CD4-positive, alpha-beta memory T cell (primary cell): ENCODE measurements around the gene ICE1. TPM values are rescaled to one million over a fixed set of nuclear protein-coding genes. Genes with fewer than 3 reads are reported as not detected.
"Not testable (repeated sequence)": the region's sequence is repeated elsewhere in the genome, so short reads cannot be mapped to it uniquely, and the experiment has no call there.

Experiments used
- CTCF ChIA-PET: fragments of 350-600 bp; sonication (Branson Sonifier 250); formaldehyde crosslinking; loops from one replicate; lab custom pipeline; 2021; ENCODE audit warnings: inconsistent platforms; ENCODE audit not compliant: partially characterized antibody; lab: Charles Lee
- POLR2A ChIA-PET: fragments of 350-600 bp; sonication (Branson Sonifier 250); formaldehyde crosslinking; loops from one replicate; lab custom pipeline; 2021; ENCODE audit not compliant: partially characterized antibody; lab: Charles Lee
- DNase-seq, 5 donors: peaks; one replicate each; pipeline versions ENCODE4 v3.0.0 to v3.0.0-alpha.2; 2020 to 2022; ENCODE audit warnings: mixed read lengths in 1 of 5
- H3K27ac ChIP-seq: one replicate; pipeline ENCODE4 v1.7.0; 2013; ENCODE audit warnings: low read depth, low read length
- H3K27me3 ChIP-seq: 2 replicates; pipeline ENCODE4 v1.7.0; 2013; ENCODE audit warnings: mild to moderate bottlenecking, low read length, moderate library complexity; ENCODE audit not compliant: insufficient read depth
- H3K36me3 ChIP-seq: 2 replicates; pipeline ENCODE4 v1.7.0; 2013; ENCODE audit warnings: mild to moderate bottlenecking, low read length, moderate library complexity; ENCODE audit not compliant: insufficient read depth
- H3K4me1 ChIP-seq: 2 replicates; pipeline ENCODE4 v1.7.0; 2013; ENCODE audit warnings: mild to moderate bottlenecking, low read length, moderate library complexity; ENCODE audit not compliant: insufficient read depth
- H3K4me3 ChIP-seq, 2 donors: one replicate each; pipeline ENCODE4 v1.7.0; 2013; ENCODE audit warnings: low read length in 2 of 2, mild to moderate bottlenecking in 1 of 2
- H3K9me3 ChIP-seq, 2 donors: one replicate each; pipeline ENCODE4 v1.7.0; 2013; ENCODE audit warnings: low read length in 2 of 2, control low read depth in 1 of 2; ENCODE audit not compliant: control insufficient read depth in 1 of 2
- H3K27ac Mint-ChIP-seq, 7 donors: one replicate each; pipeline ENCODE4 v1.8.0; 2020 to 2021; ENCODE audit warnings: mixed read lengths in 7 of 7, mild to moderate bottlenecking in 6 of 7, inconsistent platforms in 3 of 7, moderate library complexity in 3 of 7
- H3K27me3 Mint-ChIP-seq, 2 donors: one replicate each; pipeline ENCODE4 v1.8.0; 2020 to 2021; ENCODE audit warnings: mixed read lengths in 2 of 2
- H3K36me3 Mint-ChIP-seq, 2 donors: one replicate each; pipeline ENCODE4 v1.8.0; 2020 to 2021; ENCODE audit warnings: mixed read lengths in 2 of 2, inconsistent platforms in 1 of 2, mild to moderate bottlenecking in 1 of 2
- H3K4me1 Mint-ChIP-seq, 4 donors: one replicate each; pipeline ENCODE4 v1.8.0; 2020 to 2021; ENCODE audit warnings: mixed read lengths in 4 of 4, mild to moderate bottlenecking in 1 of 4
- H3K4me3 Mint-ChIP-seq, 8 donors: one replicate each; pipeline ENCODE4 v1.8.0; 2020 to 2021; ENCODE audit warnings: mixed read lengths in 8 of 8, mild to moderate bottlenecking in 7 of 8, moderate library complexity in 6 of 8, inconsistent platforms in 3 of 8
- H3K9me3 Mint-ChIP-seq, 8 donors: one replicate each; pipeline ENCODE4 v1.8.0; 2020 to 2021; ENCODE audit warnings: mixed read lengths in 8 of 8, mild to moderate bottlenecking in 5 of 8, inconsistent platforms in 3 of 8, moderate library complexity in 1 of 8
- intact Hi-C: fragments of 100-400 bp; cut with micrococcal nuclease; formaldehyde crosslinking; loops from one replicate; pipeline ENCODE4 v1.15.1; 2023
- polyA plus RNA-seq, 2 donors: library from polyadenylated mRNA; unstranded; fragments of 300-500 nt; fragmentation: Illumina TruSeq; gene quantifications; one replicate each; pipeline ENCODE4 v1.2.3, GENCODE V29; 2021
- total RNA-seq, 2 experiments: library from RNA; stranded (reverse); gene quantifications; one replicate each; pipeline ENCODE4 v1.2.3, GENCODE V29; 2021

The ICE1 gene
- total and polyA plus RNA-seq, 4 experiments from 2014 or later, result 8.9 to 52.1 (median 36.4) TPM

GRCh38 chr5:5483880-5484598 is 61.6 kb downstream of the ICE1 start:
- Histone ChIP-seq H3K4me1 (peaks cover 12% of the 10 kb centered on the region), H3K27ac (no peak overlapping the region), H3K36me3 (peaks cover 5% of the 10 kb centered on the region), H3K9me3 (no peaks in the 10 kb centered on the region), H3K27me3 (no peaks in the 10 kb centered on the region), H3K4me3 (no peak overlapping the region)
- DNase-seq, result no peak
- CTCF ChIA-PET, result interaction anchor here (0.8 to 2.0 kb wide), 2 partner anchors 13 to 21 kb away, joined by 3 to 7 read pairs; no protein-coding TSS in a partner anchor
- intact Hi-C loops, result no loop called here
- Mint-ChIP-seq H3K36me3 (peaks cover 14 to 50% of the 10 kb centered on the region in 2 donors), H3K9me3 (no peaks in the 10 kb centered on the region), H3K4me1 (peaks cover 18 to 27% (median 22%) of the 10 kb centered on the region in 4 donors), H3K27me3 (no peaks in the 10 kb centered on the region), H3K27ac (peak overlapping the region in 5 of 7 donors; percentile 15 to 78 (median 57)), H3K4me3 (no peak overlapping the region)
- POLR2A ChIA-PET, result no interaction called here

- H3K27me3 Mint-ChIP-seq, result no peaks in the 10 kb centered on the region
- peaks cover 9 to 56% of the 10 kb centered on the region in 2 donors for H3K36me3 Mint-ChIP-seq
- H3K4me3 Mint-ChIP-seq, result no peak overlapping the region
- Histone ChIP-seq H3K27ac (no peak overlapping the region), H3K4me1 (peaks cover 5% of the 10 kb centered on the region), H3K36me3 (peaks cover 14% of the 10 kb centered on the region), H3K4me3 (no peak overlapping the region), H3K9me3 (no peaks in the 10 kb centered on the region), H3K27me3 (no peaks in the 10 kb centered on the region)
- peaks cover 5 to 7% (median 6%) of the 10 kb centered on the region in 4 donors for H3K4me1 Mint-ChIP-seq
- ChIA-PET POLR2A (no interaction called here), CTCF (no interaction called here)
- peak overlapping the region in 2 of 7 donors; percentile 13 to 35 for H3K27ac Mint-ChIP-seq
- DNase-seq, result no peak
- intact Hi-C loops, result no loop called here
- H3K9me3 Mint-ChIP-seq, result no peaks in the 10 kb centered on the region
Measured at GRCh38 chr5:5486122-5486521, 63.6 kb downstream of the ICE1 start.

- Mint-ChIP-seq H3K4me1 (peaks cover 6 to 10% (median 9%) of the 10 kb centered on the region in 4 donors), H3K9me3 (no peaks in the 10 kb centered on the region), H3K36me3 (peaks cover 9 to 54% of the 10 kb centered on the region in 2 donors), H3K27ac (peak overlapping the region in 2 of 7 donors; percentile 13 to 24), H3K27me3 (no peaks in the 10 kb centered on the region), H3K4me3 (no peak overlapping the region)
- no peak overlapping the region for H3K27ac ChIP-seq
- H3K27me3 ChIP-seq, result no peaks in the 10 kb centered on the region
- DNase-seq, result no peak
- H3K4me3 ChIP-seq, result no peak overlapping the region
- no peaks in the 10 kb centered on the region for H3K9me3 ChIP-seq
- H3K36me3 ChIP-seq, result peaks cover 14% of the 10 kb centered on the region
- ChIA-PET POLR2A (no interaction called here), CTCF (interaction anchor here (0.6 to 1.6 kb wide), 3 partner anchors 12 to 1064 kb away, joined by 3 to 4 read pairs (median 4); partner anchors contain the start of gene ICE1)
- H3K4me1 ChIP-seq, result peaks cover 5% of the 10 kb centered on the region
- intact Hi-C loops, result no loop called here
Measured at GRCh38 chr5:5487585-5488360, 65.3 kb downstream of the ICE1 start.

GRCh38 chr5:5490774-5491347 is 68.4 kb downstream of the ICE1 start:
- Mint-ChIP-seq H3K36me3 (peaks cover 9 to 40% of the 10 kb centered on the region in 2 donors), H3K27me3 (peaks cover 0 to 1% of the 10 kb centered on the region in 2 donors), H3K4me3 (no peak overlapping the region), H3K9me3 (no peaks in the 10 kb centered on the region), H3K27ac (peak overlapping the region in 1 of 7 donors; percentile 82), H3K4me1 (peaks cover 12 to 26% (median 16%) of the 10 kb centered on the region in 4 donors)
- Histone ChIP-seq H3K9me3 (no peaks in the 10 kb centered on the region), H3K4me3 (no peak overlapping the region), H3K4me1 (peaks cover 19% of the 10 kb centered on the region), H3K27me3 (no peaks in the 10 kb centered on the region), H3K27ac (no peak overlapping the region), H3K36me3 (peaks cover 14% of the 10 kb centered on the region)
- no peak for DNase-seq
- intact Hi-C loops, result loop anchor here (5.0 to 10.0 kb wide), 3 partner anchors 349 to 1346 kb away; partner anchors contain the start of genes ADAMTS16 and TENT4A
- POLR2A ChIA-PET, result no interaction called here
- CTCF ChIA-PET, result interaction anchor here (1.2 kb wide), 2 partner anchors 16 to 23 kb away, joined by 3 read pairs; no protein-coding TSS in a partner anchor

GRCh38 chr5:5492087-5492933 is 69.8 kb downstream of the ICE1 start:
- peaks cover 9 to 30% of the 10 kb centered on the region in 2 donors for H3K36me3 Mint-ChIP-seq
- H3K4me3 ChIP-seq, result no peak overlapping the region
- H3K27ac Mint-ChIP-seq, result peak overlapping the region in 4 of 7 donors; percentile 61 to 93 (median 80)
- H3K27me3 ChIP-seq, result no peaks in the 10 kb centered on the region
- no peaks in the 10 kb centered on the region for H3K9me3 Mint-ChIP-seq
- peaks cover 0 to 6% of the 10 kb centered on the region in 2 donors for H3K27me3 Mint-ChIP-seq
- H3K9me3 ChIP-seq, result no peaks in the 10 kb centered on the region
- H3K4me3 Mint-ChIP-seq, result peak overlapping the region in 7 of 8 donors; percentile 71 to 79 (median 75)
- peak; percentile 56 to 67 (median 60) for DNase-seq
- POLR2A ChIA-PET, result interaction anchor here (2.8 kb wide), 1 partner anchor 70 kb away, joined by 18 read pairs; the partner anchor contains the start of gene ICE1
- CTCF ChIA-PET, result interaction anchor here (1.0 to 1.2 kb wide), 3 partner anchors 16 to 25 kb away, joined by 3 read pairs; no protein-coding TSS in a partner anchor
- intact Hi-C loops, result loop anchor here (1.0 to 10.0 kb wide), 5 partner anchors 350 to 1345 kb away; partner anchors contain the start of genes ADAMTS16 and TENT4A
- peaks cover 14 to 34% (median 25%) of the 10 kb centered on the region in 4 donors for H3K4me1 Mint-ChIP-seq
- peaks cover 14% of the 10 kb centered on the region for H3K36me3 ChIP-seq
- H3K27ac ChIP-seq, result no peak overlapping the region
- H3K4me1 ChIP-seq, result peaks cover 19% of the 10 kb centered on the region

DNA sequence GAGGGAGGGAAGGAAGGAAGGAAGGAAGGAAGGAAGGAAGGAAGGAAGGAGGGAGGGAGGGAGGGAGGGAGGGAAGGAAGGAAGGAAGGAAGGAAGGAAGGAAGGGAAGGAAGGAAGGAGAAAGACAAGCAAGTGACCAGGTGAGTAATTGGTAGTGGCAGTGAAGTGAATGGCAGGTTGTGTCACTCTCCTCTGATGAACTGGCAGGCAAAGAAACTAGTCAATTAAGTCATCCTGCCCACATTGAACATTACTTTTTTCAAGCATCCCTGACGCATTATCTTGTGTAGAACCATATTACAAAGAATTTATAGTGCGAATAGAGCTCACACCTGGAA is 70.4 kb downstream of the ICE1 start:
- H3K27me3 Mint-ChIP-seq, H3K27ac Mint-ChIP-seq, H3K4me3 ChIP-seq, H3K9me3 ChIP-seq, H3K27me3 ChIP-seq, H3K4me3 Mint-ChIP-seq, CTCF ChIA-PET, H3K27ac ChIP-seq, H3K9me3 Mint-ChIP-seq, DNase-seq: not testable (repeated sequence)
- H3K36me3 ChIP-seq, result peaks cover 14% of the 10 kb centered on the region
- H3K4me1 ChIP-seq, result peaks cover 19% of the 10 kb centered on the region
- Mint-ChIP-seq H3K36me3 (peaks cover 7 to 25% of the 10 kb centered on the region in 2 donors), H3K4me1 (peaks cover 14 to 35% (median 25%) of the 10 kb centered on the region in 4 donors)
- POLR2A ChIA-PET, result interaction anchor here (2.8 kb wide), 1 partner anchor 71 kb away, joined by 18 read pairs; the partner anchor contains the start of gene ICE1
- intact Hi-C loops, result loop anchor here (1.0 to 10.0 kb wide), 5 partner anchors 351 to 1344 kb away; partner anchors contain the start of genes ADAMTS16 and TENT4A
